IPS DF 4.7 (cell line): ENCODE results near the gene WHRN.

Experiments
- DNase-seq: peaks from one replicate; pipeline ENCODE4 v3.0.0-alpha.2; 2013; ENCODE audit warnings: low spot score; ENCODE audit errors: extremely low read depth

Gene WHRN

DNA sequence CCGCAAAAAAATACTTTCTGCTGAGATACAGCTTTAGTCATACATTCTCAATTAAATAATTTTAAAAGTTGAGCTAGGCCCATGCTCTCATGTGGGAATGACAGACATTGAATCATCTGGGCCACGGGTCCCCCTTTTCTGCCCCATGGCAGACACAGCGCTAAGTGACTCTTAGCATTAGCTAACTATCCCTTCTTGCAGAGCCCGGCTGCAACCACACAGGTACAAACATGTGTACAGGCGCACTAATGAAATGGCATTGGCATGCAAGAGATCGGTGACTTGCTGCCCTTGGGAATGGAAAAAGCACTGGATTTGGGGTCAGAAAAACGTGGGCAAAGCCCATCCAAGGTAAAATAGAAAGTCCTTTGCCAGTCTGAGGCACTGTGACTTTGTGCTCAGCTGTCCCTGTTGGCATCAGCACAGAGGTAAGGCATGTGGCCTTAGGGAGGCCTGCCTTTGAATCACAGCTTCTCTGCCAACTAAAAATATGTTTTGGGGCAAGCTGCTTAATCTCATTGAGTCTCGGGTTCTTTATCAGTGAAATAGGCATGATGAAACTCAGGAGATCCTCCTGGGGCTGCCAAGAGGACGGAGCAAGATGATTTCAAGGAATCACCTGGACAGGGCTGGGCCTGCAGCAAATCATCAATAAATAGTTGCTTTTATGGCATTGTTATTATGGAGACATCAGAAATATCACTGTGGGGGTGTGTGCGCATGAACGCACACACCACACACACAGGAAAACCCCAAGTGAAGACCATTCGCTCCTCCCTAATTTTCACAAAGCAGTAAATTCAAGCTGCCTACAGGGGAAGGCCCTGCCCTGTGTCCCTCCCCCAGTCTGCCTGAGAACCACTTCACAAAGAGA, 54.2 kb downstream of the WHRN start:
- DNase-seq, result no peak

DNA sequence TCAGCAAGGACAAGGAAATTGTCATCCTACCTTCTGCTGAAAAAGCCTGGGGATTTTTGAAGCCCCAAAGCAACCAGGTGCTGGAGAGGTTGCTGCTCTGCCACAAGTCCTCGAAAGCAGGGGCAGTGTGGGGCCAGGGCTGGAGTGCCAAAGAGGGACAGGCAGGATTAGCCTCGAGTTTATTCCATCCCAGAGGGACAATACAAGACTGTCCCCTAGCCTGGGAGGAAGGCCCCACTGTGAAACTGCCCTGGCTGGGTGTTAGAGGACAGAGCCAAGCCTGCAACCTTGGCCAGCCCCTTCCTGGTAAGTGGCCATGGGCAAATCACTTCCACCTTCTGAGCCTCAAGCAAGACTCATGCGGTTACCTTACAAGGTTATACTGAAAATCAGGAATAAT, 55.1 kb downstream of the WHRN start:
- no peak for DNase-seq

DNA sequence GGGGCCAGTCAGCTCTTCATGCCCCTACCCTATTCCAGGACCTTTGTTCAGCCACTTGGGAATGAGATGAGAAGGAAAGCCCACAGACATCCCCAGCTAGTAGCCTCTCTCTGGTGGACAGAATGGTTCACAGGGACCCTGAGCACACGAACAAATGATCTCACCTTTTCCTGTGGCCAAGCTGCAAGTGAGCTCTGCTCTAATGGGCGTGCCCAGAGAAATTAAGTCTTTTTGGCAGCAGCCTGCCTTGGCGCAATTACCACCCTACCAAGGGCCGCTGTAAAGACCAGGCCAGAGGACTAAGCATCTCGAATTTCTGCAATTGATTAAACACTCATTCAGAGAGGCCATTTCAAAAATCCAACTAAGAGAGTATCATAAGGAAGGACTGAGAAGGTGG, 56.0 kb downstream of the WHRN start:
- DNase-seq, result no peak

DNA sequence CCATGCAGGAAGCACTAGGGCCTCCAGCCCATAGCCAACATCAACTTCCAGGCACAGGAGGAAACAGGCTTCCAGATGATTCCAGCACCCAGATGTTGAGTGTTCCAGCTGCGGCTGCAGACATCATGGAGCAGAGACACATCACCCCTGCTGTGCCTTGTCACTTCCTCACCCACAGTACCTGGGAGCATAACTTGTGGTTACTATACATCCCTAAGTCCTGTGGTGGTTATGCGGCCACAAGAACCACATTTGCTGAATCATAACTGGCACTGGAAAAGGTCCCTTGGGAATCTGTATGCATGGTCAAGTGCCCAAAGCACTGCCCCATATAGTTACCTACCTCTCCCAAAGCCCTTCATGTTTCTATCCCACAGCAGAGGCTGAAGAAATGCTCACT, 56.6 kb downstream of the WHRN start:
- no peak for DNase-seq

DNA sequence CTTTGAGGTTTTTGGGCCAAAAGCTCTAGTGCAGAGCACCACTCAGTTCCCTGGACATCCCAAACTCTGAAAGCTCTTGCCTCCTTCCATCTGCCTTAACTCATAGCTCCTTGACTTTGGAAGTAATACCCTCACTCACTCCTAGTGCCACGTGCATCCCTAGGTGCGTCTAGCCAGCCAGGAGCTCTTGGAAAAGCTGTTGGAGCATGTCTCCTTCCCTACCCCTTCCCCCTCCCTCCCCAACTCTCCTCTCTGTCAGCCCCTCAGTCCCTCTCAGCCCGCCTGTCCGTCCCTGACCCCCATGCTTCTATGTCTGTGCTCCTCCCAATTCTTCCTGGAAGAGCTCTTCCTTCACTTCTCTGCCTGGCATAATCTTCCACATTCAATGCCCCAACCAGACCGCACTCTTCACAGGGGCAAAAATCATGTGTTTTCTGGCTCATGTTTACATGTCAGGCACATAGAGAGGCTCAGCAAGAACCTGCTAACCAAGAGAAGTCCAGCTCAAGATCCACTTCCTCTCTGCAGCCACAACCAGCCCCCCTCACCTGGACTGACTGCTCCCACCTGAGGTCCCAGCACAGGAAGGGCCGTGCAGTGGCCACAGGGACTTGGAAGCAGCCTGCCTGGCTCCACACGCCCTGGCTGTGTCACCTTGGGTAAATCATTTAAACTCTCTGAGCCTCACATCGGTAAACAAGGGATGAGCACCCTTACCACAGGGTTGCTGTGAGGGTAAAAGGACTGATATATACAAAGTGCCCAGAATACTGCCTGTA, 58.4 kb downstream of the WHRN start:
- no peak for DNase-seq

DNA sequence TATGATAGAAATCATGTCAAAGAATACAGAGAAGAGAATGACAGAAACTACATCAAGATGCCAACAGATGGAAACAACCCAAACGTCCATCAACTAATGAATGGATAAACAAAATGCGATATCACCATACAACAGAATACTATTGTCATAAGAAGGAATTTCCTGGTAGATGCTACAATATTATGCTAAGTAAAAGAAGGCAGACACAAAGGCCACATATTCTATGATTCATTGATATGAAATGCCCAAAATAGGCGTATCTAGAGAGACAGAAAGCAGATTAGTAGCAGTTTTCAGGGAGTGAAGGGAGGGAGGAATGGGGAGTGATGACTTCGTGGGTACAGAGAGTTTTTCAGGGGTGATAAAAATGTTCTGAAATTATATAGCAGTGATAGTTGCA, 59.2 kb downstream of the WHRN start:
- no peak for DNase-seq

DNA sequence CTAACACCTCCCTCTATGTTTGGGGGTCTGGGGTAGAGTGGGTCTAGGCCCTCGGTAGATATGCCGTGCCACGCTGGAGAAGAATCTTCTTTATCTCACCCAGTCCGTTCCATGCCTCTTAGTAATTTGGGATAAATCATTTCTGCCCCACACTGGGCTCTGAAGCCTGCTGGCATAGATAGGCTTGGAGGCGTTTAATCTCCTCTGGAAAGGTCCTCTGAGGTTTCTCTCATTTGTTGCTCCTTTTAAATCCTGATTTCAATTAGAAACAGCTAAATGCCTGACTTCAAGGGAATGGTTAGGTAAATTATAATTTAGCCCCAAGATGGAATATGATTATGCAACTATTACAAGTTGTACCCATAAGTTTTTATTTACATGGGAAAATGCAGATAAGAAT, 59.7 kb downstream of the WHRN start:
- DNase-seq, result no peak

DNA sequence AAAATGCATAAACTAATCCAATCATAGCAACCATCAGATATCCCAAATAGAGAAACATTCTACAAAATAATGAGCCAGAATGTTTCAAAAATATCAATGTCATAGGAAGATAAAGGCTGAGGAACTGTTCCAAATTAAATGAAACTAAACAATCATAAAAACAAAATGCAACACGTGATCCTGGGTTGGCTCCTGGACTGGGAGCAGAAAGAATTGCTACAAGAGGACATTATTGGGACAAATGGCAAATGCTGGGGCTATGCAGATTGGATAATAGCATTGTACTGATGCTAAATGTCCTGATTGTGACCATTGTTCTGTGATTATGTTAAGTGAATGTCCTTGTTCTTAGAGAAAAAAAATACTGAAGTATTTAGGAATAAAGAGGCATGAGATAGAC, 63.3 kb downstream of the WHRN start:
- DNase-seq, result no peak

DNA sequence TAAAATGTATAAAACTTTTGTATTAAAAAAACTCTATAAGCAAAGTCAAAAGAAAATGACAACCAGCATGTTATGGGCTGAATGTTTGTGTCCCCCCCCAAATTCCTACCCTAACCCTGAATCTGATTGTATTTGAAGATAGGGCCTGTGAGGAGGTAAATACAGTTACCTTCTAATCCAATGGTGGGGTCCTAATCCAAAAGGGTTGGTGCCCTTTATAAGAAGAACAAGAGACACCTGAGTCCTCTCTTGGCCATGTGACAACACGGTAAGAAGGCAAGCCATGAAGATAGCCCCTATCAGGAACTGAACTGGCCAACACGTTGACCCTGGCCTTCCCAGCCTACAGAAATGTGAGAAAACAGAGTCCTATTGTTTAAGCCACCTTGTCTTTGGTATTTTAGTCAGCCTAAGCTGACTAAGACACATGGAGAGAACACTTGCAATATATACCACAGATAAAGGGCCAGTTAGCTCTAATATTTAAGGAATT, 67.8 kb downstream of the WHRN start:
- DNase-seq, result no peak

DNA sequence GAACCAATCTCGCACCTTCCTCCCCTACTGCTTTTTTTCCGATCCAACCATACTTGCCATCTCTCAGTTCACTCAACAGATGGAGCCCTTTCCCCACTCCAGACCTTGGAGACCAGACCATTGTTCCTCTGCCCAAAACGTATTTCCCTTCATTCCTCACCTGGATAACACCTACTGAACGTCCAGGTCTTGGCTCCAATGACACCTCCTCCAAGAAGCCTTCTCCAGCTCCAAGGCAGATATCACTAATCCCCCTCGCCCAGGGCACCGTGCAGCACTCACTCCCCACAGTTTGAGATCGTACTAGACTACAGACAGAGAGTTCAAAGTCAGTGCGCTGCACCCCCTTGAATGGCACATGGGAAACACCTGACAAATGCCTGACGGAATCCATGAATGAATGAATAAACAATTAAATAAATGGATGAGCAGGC, 70.4 kb downstream of the WHRN start:
- DNase-seq, result peak; percentile 81

DNA sequence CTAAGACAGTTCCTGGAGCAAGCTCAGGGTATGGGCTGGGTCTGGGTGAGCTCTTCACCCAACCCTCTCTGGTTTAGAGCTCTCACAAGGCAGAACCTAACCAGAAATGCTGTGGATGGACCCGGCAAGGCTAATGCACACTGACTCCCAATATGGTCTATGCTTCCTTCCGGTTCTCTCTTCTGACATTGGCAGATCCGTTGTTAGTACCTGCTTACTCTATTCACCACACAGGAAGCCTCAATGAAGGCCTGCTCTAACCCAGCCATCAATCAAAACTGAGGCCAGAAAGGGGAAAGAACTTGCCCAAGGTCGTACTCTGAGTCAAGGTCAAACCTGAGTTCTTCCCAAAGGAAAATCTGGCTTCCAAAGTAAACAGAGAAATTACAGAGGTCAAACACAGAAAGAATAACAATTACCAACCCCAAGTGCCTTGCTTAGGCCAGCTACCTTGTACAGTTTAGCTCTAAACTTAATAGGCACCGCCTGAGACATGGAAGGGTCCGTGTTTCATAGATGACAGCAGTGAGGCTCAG, 71.5 kb downstream of the WHRN start:
- no peak for DNase-seq

DNA sequence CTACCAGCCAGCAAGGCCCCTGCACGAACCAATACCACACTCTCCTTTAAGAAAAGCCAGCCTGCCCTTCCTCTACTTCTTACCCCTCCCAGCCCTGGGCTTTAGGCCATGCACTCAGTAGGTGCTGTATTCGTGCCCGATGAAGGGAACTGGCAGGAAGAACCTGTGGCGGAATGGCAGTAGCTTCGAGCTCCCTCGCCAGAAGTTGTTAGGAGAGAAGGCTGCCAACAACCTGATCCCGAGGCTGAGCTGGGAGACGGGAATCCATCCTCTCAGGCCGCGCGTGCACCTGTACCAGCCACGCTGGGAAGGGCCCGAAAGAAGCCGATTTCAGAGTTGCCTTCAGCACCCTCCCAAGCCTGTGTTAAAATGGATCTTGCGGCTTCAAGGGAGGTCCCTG, 72.2 kb downstream of the WHRN start:
- no peak for DNase-seq

DNA sequence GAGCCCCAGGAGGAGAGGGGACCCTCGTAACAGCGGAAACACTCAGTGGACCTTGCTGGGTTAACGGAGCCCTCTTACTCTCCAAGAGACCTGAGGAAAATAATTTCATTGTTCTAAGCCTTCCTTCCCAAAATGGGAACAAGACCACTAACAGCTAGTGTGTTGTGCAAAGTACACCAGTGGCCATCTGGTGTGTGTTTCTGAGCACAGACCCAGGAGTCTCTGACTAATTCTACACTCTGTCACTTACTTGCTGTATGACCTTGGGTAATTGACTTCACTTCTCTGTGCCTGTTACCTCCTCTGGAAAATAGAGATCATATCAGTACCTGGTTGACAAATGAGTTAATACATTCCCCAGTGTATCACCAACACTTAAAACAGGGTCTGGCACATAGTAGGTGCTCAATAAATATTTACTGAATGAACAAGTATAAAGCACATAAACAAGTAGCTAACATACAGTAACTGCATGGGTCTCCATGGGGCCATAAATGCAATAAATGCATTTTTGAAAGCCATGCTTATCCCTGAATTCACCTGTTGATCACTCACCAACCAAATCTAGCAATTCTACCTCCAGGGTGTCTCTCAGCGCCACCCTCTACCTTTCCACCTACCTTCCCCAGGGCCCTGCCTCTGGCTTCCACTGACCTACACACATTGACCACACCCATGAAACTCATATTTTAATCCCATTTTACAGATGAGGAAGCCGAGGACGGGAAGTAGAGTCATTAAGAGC, 72.8 kb downstream of the WHRN start:
- DNase-seq, result no peak

DNA sequence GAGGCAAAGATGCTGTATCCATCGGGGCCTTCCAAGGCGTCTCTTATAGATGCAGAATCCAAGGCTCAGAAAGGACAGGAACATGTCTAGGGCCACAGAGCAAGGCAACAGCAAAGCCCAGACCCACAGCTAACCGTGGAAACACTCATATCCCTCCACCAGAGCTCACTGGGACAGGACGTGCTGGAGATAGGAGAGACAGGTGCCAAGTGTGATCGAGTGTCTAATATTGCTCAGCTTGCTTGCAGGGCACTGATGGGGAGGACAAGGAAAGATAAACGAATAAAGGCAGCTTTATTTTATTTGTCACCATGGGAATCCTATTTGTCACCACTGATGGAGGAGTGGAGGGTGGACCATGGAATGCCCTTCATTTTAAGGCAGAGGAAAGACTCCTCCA, 73.5 kb downstream of the WHRN start:
- no peak for DNase-seq

DNA sequence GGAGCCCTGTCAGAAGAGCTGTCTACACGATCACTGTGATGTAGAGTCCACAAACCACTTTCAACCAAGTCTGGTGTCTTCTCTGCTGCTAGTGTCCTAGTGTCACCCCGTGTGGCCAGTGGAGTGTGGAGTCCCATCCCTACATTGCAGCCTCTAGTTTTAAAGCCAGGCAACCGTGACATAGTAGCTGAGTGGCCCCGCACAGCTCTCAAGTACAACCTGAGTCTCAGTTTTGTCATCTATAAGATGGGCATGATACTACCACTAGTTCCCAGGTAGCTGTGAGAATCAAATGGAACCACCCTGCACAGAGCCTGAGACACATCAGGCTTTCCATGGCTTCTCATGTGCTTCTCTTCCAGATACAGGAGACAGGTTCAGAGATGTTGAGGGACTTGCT, 74.3 kb downstream of the WHRN start:
- no peak for DNase-seq

DNA sequence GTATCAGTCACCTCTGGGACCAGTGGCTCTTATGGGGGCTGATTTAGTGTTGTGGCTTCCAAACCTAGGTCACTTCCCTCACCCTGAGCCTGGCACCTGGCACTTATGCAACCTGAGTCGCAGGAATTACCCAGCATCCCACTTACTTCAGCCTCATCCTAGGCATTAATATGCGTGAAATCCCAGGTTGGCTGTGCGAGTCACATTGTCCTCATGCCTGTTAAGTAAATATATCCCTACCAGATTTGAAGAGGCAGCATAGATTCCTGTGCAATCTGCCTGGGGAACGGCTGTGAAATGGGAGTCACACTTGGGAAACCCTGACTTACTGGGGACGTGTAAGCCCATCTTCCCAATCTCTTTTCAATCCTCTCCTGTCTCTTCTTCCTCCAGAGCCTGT, 74.8 kb downstream of the WHRN start:
- no peak for DNase-seq

DNA sequence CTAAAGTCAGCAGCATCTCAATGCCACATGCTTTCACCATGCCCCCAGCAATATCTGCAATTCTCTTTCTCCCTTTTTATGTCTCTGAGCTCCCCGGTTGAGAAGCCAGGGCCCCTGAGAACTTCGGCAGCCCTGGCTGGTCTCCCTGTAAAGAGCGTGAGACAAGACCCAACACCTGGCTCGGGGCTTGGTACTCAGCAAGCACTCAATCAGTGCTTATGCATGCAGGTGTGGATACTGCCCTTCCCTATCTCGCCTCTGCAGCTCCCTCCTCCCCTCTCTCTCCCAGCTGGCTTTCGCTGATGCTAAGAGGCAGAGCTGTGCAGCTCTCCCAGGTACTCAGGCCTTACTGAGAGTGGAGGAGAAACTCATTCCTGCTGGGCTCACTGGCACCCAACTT, 75.8 kb downstream of the WHRN start:
- no peak for DNase-seq

DNA sequence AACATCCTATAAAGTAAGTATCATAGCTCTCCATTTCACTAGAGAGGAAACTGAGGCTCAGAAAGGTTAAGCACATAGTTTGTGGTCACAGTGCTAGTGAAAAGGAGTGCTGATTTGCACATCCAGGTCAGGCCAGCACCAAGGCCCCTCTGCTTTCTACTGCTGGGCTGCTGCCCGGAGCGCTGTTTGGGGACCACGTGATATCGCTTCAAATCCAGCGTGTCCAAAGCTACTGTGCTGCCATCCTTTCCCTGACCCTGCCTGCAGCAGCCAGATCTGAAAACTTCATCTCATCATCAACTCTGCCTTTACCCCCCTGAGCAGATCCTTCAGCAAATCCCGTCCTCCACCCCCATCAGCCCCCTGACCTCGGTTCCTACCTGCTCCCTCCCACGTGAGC, 76.8 kb downstream of the WHRN start:
- no peak for DNase-seq

DNA sequence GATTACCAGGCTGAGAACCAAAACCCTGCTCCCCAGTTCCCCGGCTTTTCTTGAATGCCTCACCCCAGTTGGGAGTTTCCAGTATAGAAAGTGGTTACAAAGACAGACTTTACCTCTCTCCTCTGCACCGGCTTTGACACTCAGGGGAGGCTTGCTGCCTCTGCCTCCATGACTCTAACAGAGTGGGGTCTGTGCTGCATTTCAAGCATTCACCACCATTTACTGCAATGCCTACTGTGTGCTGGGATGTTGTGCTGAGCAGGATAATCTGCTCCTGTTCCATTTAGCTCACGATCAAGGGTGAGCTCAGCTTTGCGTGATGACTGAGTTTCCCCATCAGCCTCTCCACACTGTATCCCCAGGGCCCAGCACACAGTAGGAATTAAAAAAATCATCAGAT, 77.6 kb downstream of the WHRN start:
- DNase-seq, result no peak

DNA sequence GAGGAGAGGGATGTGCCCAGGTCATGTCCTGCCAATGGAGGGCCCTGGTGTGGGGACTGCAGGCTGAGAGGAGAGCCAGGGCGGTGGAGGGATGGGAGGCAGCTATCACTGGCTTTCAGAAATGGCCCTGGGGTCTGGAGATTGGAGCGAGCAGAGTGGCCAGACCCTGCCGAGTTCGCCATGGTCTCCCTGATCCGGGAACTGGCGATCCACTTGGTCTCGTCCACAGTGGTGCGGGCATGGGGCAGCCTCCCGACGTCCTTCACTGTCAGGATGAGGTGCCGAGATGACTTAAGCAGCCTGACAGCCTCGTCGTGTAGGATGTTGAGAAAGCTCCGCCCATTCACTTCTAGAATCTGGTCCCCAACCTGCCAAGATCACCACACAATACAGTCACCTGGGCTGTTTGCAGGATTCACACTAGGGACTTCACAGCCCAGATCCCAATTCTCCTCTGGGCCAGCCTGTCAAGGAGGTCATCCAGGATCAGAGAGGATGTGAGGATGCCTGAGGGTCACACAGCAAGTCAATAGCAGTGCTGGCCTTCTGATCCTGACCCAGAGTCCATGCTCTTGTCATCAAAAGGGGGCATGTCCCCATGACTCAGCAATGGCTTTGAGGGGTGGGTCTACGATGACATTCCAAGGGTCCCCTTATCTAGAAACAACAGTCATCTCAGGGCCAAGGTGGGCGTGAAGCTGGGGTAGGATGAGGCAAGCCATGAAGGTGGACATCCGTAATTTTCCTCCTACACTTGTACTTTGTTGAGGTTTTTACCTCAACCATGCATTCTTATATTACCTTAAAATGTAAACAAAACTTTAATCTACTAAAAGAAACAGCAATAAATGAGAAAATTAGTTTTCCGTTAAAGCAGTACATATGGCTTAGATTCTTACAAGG, 79.0 kb downstream of the WHRN start:
- no peak for DNase-seq

DNA sequence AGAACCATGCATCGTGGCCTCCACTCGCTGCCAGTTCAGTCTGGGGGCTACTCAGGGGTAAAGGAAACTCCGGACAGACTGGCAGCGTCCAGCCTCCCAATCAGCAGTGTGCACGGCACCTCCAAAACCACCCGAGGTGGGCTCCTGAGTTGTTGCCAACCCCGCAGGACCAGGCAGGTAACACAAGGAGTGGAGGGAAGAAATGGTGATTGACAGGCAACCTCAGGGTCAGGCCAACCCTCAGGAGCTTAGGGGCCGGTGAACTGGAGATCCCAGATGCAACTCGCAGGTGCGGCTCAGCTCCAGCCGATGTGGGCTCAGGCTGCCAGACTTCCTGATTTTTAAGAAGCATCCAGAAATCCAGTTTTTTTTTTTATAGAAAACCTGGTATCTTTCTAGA, 80.1 kb downstream of the WHRN start:
- no peak for DNase-seq
